Gastrocnemius medialis (tissue), 4 donors: ENCODE results near the gene METTL5. TPM values are rescaled to one million over a fixed set of nuclear protein-coding genes. Genes with fewer than 3 reads are reported as not detected.

Experiments
- ATAC-seq, 2 donors: fragments of 150-250 bp; one replicate each; pipeline ENCODE4 v1.9.1; 2016
- DNase-seq, 2 donors: peaks; one replicate each; pipeline ENCODE4 v3.0.0-alpha.2; 2019
- H3K27ac ChIP-seq, 4 donors: fragments of 200-600 bp; sonication (generic); 1 replicate in 1 of 4; 2 replicates in 3 of 4; pipeline ENCODE4 v1.5.1; 2016 to 2018; ENCODE audit warnings: mild to moderate bottlenecking in 2 of 4, moderate library complexity in 1 of 4
- H3K27me3 ChIP-seq, 3 donors: fragments of 200-600 bp; sonication (generic) in 2 of 3; 1 replicate in 1 of 3; 2 replicates in 2 of 3; pipeline versions ENCODE4 v1.5.1 to v1.6.0; 2016 to 2019; ENCODE audit warnings: mild to moderate bottlenecking in 1 of 3, moderate library complexity in 1 of 3
- H3K36me3 ChIP-seq, 2 donors: fragments of 200-600 bp; sonication (generic) in 1 of 2; one replicate each; pipeline ENCODE4 v1.5.1; 2017 to 2018
- H3K4me1 ChIP-seq, 2 donors: fragments of 200-600 bp; sonication (generic) in 1 of 2; one replicate each; pipeline ENCODE4 v1.5.1; 2016 to 2017; ENCODE audit warnings: mild to moderate bottlenecking in 2 of 2
- H3K4me3 ChIP-seq, 4 donors: fragments of 200-600 bp; sonication (generic) in 3 of 4; 1 replicate in 1 of 4; 2 replicates in 3 of 4; pipeline ENCODE4 v1.5.1; 2016 to 2019; ENCODE audit warnings: mild to moderate bottlenecking in 2 of 4
- H3K9me3 ChIP-seq, 3 donors: fragments of 200-600 bp; sonication (generic) in 2 of 3; 1 replicate in 1 of 3; 2 replicates in 2 of 3; pipeline ENCODE4 v1.5.1; 2016 to 2019
- POLR2A ChIP-seq, 2 donors: fragments of 450-650 bp; IDR thresholded peaks; one replicate each; pipeline ENCODE4 v1.6.1; 2017; ENCODE audit warnings: antibody characterized with exemption in 2 of 2, mild to moderate bottlenecking in 2 of 2, moderate library complexity in 2 of 2
- in situ Hi-C, 4 donors: fragments of 200-750 bp; cut with MboI; loops; one replicate each; pipeline versions ENCODE4 v1.15.0 to v1.8.0; 2017; ENCODE audit warnings: low sequenced_read_pairs in 4 of 4
- intact Hi-C: fragments of 100-400 bp; cut with DNase I; formaldehyde crosslinking; loops from one replicate; pipeline ENCODE4 v1.15.1; 2023; ENCODE audit warnings: low total_unique reads
- total RNA-seq, 4 donors: library from RNA; depleted of rRNA; stranded (reverse); fragments of >200 nt; gene quantifications; one replicate each; pipeline versions ENCODE4 v1.1.0 to v1.2.3, GENCODE V29; 2016
- TF ChIP-seq, protein P1 (sequence below), 5 experiments: fragments of 450-650 bp in 3 of 5; fragments of 200-600 bp in 2 of 5; sonication (generic) in 2 of 5; IDR thresholded peaks in 4 of 5; conservative IDR thresholded peaks in 1 of 5; 1 replicate in 4 of 5; 2 replicates in 1 of 5; pipeline ENCODE4 v1.5.1; 2016 to 2019; ENCODE audit warnings: antibody characterized with exemption in 5 of 5, mild to moderate bottlenecking in 3 of 5, moderate library complexity in 3 of 5

METTL5 gene
- total RNA-seq, 4 donors from 2014 or later: 24.8 to 63.7 (median 40.9) TPM

GRCh38 chr2:169840747-169841142 is 16.0 kb upstream of the METTL5 start:
- H3K36me3 ChIP-seq: no peaks in the 10 kb centered on the region
- in situ Hi-C loops: no loop called here
- intact Hi-C loops: no loop called here
- no peaks in the 10 kb centered on the region for H3K27me3 ChIP-seq
- H3K27ac ChIP-seq: peak overlapping the region in 1 of 4 donors; percentile 74
- ATAC-seq (no peak), DNase-seq (no peak)
- peaks cover 58 to 63% of the 10 kb centered on the region in 2 donors for H3K4me1 ChIP-seq
- TF ChIP-seq, protein P1, sequence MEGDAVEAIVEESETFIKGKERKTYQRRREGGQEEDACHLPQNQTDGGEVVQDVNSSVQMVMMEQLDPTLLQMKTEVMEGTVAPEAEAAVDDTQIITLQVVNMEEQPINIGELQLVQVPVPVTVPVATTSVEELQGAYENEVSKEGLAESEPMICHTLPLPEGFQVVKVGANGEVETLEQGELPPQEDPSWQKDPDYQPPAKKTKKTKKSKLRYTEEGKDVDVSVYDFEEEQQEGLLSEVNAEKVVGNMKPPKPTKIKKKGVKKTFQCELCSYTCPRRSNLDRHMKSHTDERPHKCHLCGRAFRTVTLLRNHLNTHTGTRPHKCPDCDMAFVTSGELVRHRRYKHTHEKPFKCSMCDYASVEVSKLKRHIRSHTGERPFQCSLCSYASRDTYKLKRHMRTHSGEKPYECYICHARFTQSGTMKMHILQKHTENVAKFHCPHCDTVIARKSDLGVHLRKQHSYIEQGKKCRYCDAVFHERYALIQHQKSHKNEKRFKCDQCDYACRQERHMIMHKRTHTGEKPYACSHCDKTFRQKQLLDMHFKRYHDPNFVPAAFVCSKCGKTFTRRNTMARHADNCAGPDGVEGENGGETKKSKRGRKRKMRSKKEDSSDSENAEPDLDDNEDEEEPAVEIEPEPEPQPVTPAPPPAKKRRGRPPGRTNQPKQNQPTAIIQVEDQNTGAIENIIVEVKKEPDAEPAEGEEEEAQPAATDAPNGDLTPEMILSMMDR (IDR thresholded peaks at IDR 0.05 in 4 of 5, conservative IDR thresholded peaks at IDR 0.05 in 1 of 5): no peak
- TF ChIP-seq POLR2A (IDR thresholded peaks at IDR 0.05): no peak
- no peaks in the 10 kb centered on the region for H3K9me3 ChIP-seq
- H3K4me3 ChIP-seq: no peak overlapping the region

DNA sequence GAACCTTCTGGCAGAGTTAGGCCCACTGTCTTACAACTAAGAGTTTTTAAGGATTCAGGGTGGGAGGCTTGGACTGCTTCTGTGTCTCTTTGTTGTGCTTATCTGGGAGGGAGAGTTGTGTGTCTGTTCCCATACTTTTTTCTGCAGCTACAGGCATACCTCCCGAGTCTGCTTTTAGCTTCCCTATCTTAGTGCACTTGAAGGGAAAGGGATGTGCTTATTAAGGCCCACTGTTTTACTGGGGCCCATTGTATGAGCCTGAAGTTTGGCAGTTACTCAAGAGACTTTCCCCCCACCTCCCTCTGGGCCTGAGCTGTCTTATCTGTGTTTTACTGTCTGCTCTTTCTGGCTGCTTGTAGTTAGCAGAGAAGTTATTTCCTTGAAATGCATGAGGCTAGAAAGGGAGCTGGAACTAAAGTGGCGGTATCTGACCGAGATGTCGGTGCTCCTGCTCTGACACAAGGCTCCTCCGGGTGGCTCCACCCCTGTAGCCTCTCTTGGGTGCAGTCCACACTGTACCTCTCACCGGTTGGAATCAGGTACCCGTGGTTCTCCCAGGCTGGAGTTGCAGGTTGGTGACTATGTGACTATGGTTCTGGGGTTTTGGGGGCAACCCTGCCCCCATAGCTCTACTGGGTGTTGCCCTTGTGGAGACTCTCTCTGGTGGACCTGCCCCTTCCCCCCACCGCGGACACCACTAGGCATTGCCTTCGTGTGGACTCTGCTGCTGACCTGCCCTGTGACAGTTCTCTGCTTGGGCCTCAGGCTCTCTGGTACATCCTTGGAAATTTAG is 15.4 kb upstream of the METTL5 start:
- H3K36me3 ChIP-seq: no peaks in the 10 kb centered on the region
- no peak for ATAC-seq
- no peak overlapping the region for H3K4me3 ChIP-seq
- no peaks in the 10 kb centered on the region for H3K27me3 ChIP-seq
- H3K27ac ChIP-seq: peak overlapping the region; percentile 66 to 77 (median 72)
- H3K9me3 ChIP-seq: no peaks in the 10 kb centered on the region
- in situ Hi-C loops: no loop called here
- TF ChIP-seq POLR2A (IDR thresholded peaks at IDR 0.05): no peak
- TF ChIP-seq, protein P1 (IDR thresholded peaks at IDR 0.05 in 4 of 5, conservative IDR thresholded peaks at IDR 0.05 in 1 of 5): no peak
- DNase-seq: no peak
- H3K4me1 ChIP-seq: peaks cover 62 to 66% of the 10 kb centered on the region in 2 donors
- intact Hi-C loops: no loop called here

DNA sequence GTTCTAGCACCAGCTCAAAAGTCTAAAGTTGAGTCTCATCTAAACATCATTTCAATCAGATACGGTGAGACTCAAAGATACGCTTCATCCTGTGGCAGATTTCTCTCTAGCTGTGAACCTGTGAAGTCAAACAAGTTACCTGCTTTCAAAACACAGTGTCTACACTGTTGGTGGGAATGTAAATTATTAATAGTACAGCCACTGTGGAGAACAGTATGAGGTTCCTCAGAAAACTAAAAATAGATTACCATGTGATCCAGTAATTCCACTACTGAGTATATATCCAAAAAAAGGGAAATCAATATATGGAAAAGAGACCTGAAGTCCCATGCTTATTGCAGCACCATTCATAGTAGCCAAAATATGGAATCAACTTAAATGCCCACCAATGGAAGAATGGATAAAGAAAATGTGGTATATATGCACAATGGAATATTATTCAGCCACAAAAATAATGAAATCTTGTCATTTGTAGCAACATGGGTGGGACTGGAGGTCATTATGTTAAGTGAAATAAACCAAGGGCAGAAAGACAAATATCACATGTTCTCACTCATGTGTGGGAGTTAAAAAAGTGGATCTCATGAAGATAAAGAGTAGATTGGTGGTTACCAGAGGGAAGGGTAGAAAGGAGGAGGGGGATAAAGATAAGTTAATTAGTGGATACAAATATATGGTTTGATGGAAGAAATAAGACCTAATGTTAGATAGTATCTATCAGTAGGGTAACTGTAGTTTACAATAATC is 14.2 kb upstream of the METTL5 start:
- intact Hi-C loops: no loop called here
- Histone ChIP-seq H3K27ac (peak overlapping the region; percentile 66 to 77 (median 72)), H3K9me3 (no peaks in the 10 kb centered on the region), H3K27me3 (no peaks in the 10 kb centered on the region), H3K4me1 (peaks cover 66 to 67% of the 10 kb centered on the region in 2 donors), H3K4me3 (no peak overlapping the region), H3K36me3 (no peaks in the 10 kb centered on the region)
- in situ Hi-C loops: no loop called here
- TF ChIP-seq POLR2A (IDR thresholded peaks at IDR 0.05): no peak
- TF ChIP-seq, protein P1 (IDR thresholded peaks at IDR 0.05 in 4 of 5, conservative IDR thresholded peaks at IDR 0.05 in 1 of 5): no peak
- no peak for DNase-seq
- peak; percentile 73 to 87 for ATAC-seq

GRCh38 chr2:169834401-169834800 is 9.7 kb upstream of the METTL5 start:
- Histone ChIP-seq H3K36me3 (no peaks in the 10 kb centered on the region), H3K4me3 (no peak overlapping the region), H3K27me3 (no peaks in the 10 kb centered on the region), H3K27ac (no peak overlapping the region), H3K4me1 (peaks cover 68 to 93% of the 10 kb centered on the region in 2 donors), H3K9me3 (no peaks in the 10 kb centered on the region)
- intact Hi-C loops (no loop called here), in situ Hi-C loops (no loop called here)
- TF ChIP-seq, protein P1 (IDR thresholded peaks at IDR 0.05 in 4 of 5, conservative IDR thresholded peaks at IDR 0.05 in 1 of 5): no peak
- no peak for TF ChIP-seq POLR2A (IDR thresholded peaks at IDR 0.05)
- DNase-seq (no peak), ATAC-seq (no peak)
